ENCODE measurements around the gene NUP43. TPM values are rescaled to one million over a fixed set of nuclear protein-coding genes. Genes with fewer than 3 reads are reported as not detected.

NUP43 gene
- total RNA-seq, 4 donors from 2014 or later, result 14.6 to 35.2 (median 17.2) TPM

GRCh38 chr6:149716181-149716963 is 30.0 kb downstream of the NUP43 start:
- no peak for TF ChIP-seq POLR2A (IDR thresholded peaks at IDR 0.05)
- no peak for TF ChIP-seq CTCF (IDR thresholded peaks at IDR 0.05)
- H3K4me3 ChIP-seq (ENCODE audit: low read depth, poor library complexity, severe bottlenecking), result no peak overlapping the region
- intact Hi-C loops (cut with DNase I; ENCODE audit: low total_unique reads), result no loop called here
- 12% methylated on average over 8 of the region's 8 CpGs for WGBS, 2 donors
- DNase-seq (ENCODE audit: low spot score in 2 of 2), result no peak

DNA sequence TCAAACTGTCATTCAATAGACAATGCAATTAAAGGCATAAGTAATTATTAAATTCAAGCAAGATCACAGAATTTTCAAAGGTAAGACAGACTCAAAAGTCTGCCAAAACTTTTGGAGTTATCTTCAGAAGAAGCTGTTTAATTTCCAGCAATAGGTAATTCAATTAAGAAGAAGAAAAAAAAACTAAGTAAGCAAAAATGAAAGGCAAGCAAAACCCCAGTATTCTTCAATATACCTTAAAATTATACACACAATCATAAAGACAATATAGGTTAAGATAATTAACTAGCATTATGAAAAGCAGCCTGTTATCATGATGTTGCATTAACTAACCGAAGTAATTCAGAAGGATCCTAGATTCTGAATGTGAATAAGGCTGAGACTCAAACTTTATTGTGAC is 31.9 kb downstream of the NUP43 start:
- intact Hi-C loops (cut with DNase I; ENCODE audit: low total_unique reads), result no loop called here
- 94 to 96% methylated on average over 1 of the region's 1 CpG for WGBS, 2 donors
- DNase-seq (ENCODE audit: low spot score in 2 of 2), result no peak
- no peak for TF ChIP-seq CTCF (IDR thresholded peaks at IDR 0.05)
- no peak for TF ChIP-seq POLR2A (IDR thresholded peaks at IDR 0.05)
- no peak overlapping the region for H3K4me3 ChIP-seq (ENCODE audit: low read depth, poor library complexity, severe bottlenecking)

- 95 to 96% methylated on average over 5 of the region's 5 CpGs for WGBS, 2 donors
- TF ChIP-seq POLR2A (IDR thresholded peaks at IDR 0.05) (no peak), CTCF (IDR thresholded peaks at IDR 0.05) (no peak)
- no peak for DNase-seq (ENCODE audit: low spot score in 2 of 2)
- no peak overlapping the region for H3K4me3 ChIP-seq (ENCODE audit: low read depth, poor library complexity, severe bottlenecking)
- intact Hi-C loops (cut with DNase I; ENCODE audit: low total_unique reads), result loop anchor here (2.0 kb wide), 1 partner anchor 47 kb away; no protein-coding TSS in a partner anchor
These were observed 34.6 kb downstream of the NUP43 start for GRCh38 chr6:149711711-149712110.

GRCh38 chr6:149701714-149702113 is 44.6 kb downstream of the NUP43 start:
- WGBS, 2 donors, result 67% methylated on average over 7 of the region's 7 CpGs
- DNase-seq (ENCODE audit: low spot score in 2 of 2), result no peak
- TF ChIP-seq POLR2A (IDR thresholded peaks at IDR 0.05) (no peak), CTCF (IDR thresholded peaks at IDR 0.05) (no peak)
- intact Hi-C loops (cut with DNase I; ENCODE audit: low total_unique reads), result no loop called here
- no peak overlapping the region for H3K4me3 ChIP-seq (ENCODE audit: low read depth, poor library complexity, severe bottlenecking)

- no peak for TF ChIP-seq CTCF (IDR thresholded peaks at IDR 0.05)
- TF ChIP-seq POLR2A (IDR thresholded peaks at IDR 0.05), result no peak
- intact Hi-C loops (cut with DNase I; ENCODE audit: low total_unique reads), result no loop called here
- no peak for DNase-seq (ENCODE audit: low spot score in 2 of 2)
- no peak overlapping the region for H3K4me3 ChIP-seq (ENCODE audit: low read depth, poor library complexity, severe bottlenecking)
- WGBS, 2 donors, result 100% methylated on average over 2 of the region's 2 CpGs
These were observed 47.2 kb downstream of the NUP43 start for GRCh38 chr6:149699150-149699549.

DNA sequence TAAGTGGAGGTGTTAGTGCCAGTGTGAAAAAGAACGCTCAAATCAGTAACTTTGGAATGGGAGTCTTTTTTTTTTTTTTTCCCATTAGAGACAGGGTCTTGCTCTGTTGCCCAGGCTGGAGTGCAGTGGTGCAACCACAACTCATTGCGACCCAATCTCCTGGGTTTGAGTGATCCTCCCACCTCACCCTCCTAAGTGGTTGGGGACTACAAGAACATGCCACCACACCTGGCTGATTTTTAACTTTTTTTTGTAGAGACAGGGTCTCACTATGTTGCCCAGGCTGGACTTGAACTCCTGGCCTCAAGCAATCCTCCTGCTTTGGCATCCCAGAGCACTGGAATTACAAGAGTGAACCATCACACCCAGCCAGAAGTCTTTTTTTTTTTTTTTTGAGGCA is 48.2 kb downstream of the NUP43 start:
- DNase-seq (ENCODE audit: low spot score in 2 of 2), result no peak
- TF ChIP-seq POLR2A (IDR thresholded peaks at IDR 0.05) (no peak), CTCF (IDR thresholded peaks at IDR 0.05) (no peak)
- WGBS, 2 donors, result 97 to 100% methylated on average over 2 of the region's 2 CpGs
- H3K4me3 ChIP-seq (ENCODE audit: low read depth, poor library complexity, severe bottlenecking), result no peak overlapping the region
- intact Hi-C loops (cut with DNase I; ENCODE audit: low total_unique reads), result no loop called here

All from lower leg skin (tissue), 4 donors.